Epithelial cell of esophagus (primary cell): Measurements from ENCODE around the gene SLC25A48.

Experiments used
- DNase-seq: peaks from one replicate; pipeline ENCODE4 v3.0.0; 2010; ENCODE audit warnings: low read depth
- H3K4me3 ChIP-seq: 2 replicates; pipeline ENCODE4 v1.5.1; 2011; ENCODE audit warnings: mild to moderate bottlenecking, low read length, control low read depth
- CTCF ChIP-seq: IDR thresholded peaks from 2 replicates; pipeline ENCODE4 v1.5.1; 2011; ENCODE audit warnings: low read depth, mild to moderate bottlenecking, low read length, control low read depth, inconsistent platforms; ENCODE audit not compliant: insufficient read depth; ENCODE audit errors: missing control alignments

Gene SLC25A48

GRCh38 chr5:135846311-135846710 lies 11.8 kb downstream of the SLC25A48 start:
- no peak overlapping the region for H3K4me3 ChIP-seq
- no peak for DNase-seq
- TF ChIP-seq CTCF, result no peak

GRCh38 chr5:135847976-135848375 lies 13.5 kb downstream of the SLC25A48 start:
- no peak for DNase-seq
- H3K4me3 ChIP-seq, result no peak overlapping the region
- TF ChIP-seq CTCF, result no peak

- no peak for TF ChIP-seq CTCF
- H3K4me3 ChIP-seq, result no peak overlapping the region
- no peak for DNase-seq
Measured at GRCh38 chr5:135850231-135850630, 15.8 kb downstream of the SLC25A48 start.

- no peak for DNase-seq
- TF ChIP-seq CTCF, result no peak
- no peak overlapping the region for H3K4me3 ChIP-seq
Measured at GRCh38 chr5:135850671-135851070, 16.2 kb downstream of the SLC25A48 start.

- DNase-seq, result no peak
- H3K4me3 ChIP-seq, result no peak overlapping the region
- TF ChIP-seq CTCF, result no peak
Measured at GRCh38 chr5:135851186-135851914, 16.9 kb downstream of the SLC25A48 start.

- no peak for TF ChIP-seq CTCF
- DNase-seq, result no peak
- no peak overlapping the region for H3K4me3 ChIP-seq
Measured at GRCh38 chr5:135851915-135852845, 17.7 kb downstream of the SLC25A48 start.
